ENCODE measurements around the gene GRK1. TPM values are rescaled to one million over a fixed set of nuclear protein-coding genes. Genes with fewer than 3 reads are reported as not detected.
A peak's percentile ranks its signal among the peaks of the same experiment; 100 is the strongest.

GRK1 gene
- total RNA-seq, 2 experiments from 2014 or later = 0.07 to 0.09 TPM

- ChIA-PET POLR2A (interaction anchor here (0.6 to 1.6 kb wide), 2 partner anchors 14 to 67 kb away, joined by 3 to 4 read pairs; no protein-coding TSS in a partner anchor), CTCF (interaction anchor here (0.6 to 1.6 kb wide), 6 partner anchors 11 to 96 kb away, joined by 3 to 7 read pairs (median 3); partner anchors contain the start of gene GRK1)
- peak; percentile 56 for DNase-seq
- H3K9me3 Mint-ChIP-seq = no peaks in the 10 kb centered on the region
- intact Hi-C loops (cut with micrococcal nuclease) = no loop called here
- H3K27me3 Mint-ChIP-seq = peaks cover 15% of the 10 kb centered on the region
- no peak overlapping the region for H3K27ac Mint-ChIP-seq
- ATAC-seq = peak; percentile 78
- no peaks in the 10 kb centered on the region for H3K36me3 Mint-ChIP-seq (ENCODE audit: low read depth)
- no peak for TF ChIP-seq CTCF (IDR thresholded peaks at IDR 0.05)
- H3K4me1 Mint-ChIP-seq (ENCODE audit: low read depth) = peaks cover 28% of the 10 kb centered on the region
- no peak overlapping the region for H3K4me3 Mint-ChIP-seq
These were observed 75.0 kb downstream of the GRK1 start for GRCh38 chr13:113742000-113742441.

GRCh38 chr13:113742445-113743120 is 75.6 kb downstream of the GRK1 start:
- H3K4me3 Mint-ChIP-seq = no peak overlapping the region
- POLR2A ChIA-PET = interaction anchor here (0.6 to 1.6 kb wide), 2 partner anchors 14 to 67 kb away, joined by 3 to 4 read pairs; no protein-coding TSS in a partner anchor
- intact Hi-C loops (cut with micrococcal nuclease) = no loop called here
- DNase-seq (peak; percentile 58), ATAC-seq (peak; percentile 70)
- no peaks in the 10 kb centered on the region for H3K9me3 Mint-ChIP-seq
- no peaks in the 10 kb centered on the region for H3K36me3 Mint-ChIP-seq (ENCODE audit: low read depth)
- H3K4me1 Mint-ChIP-seq (ENCODE audit: low read depth) = peaks cover 28% of the 10 kb centered on the region
- no peak for TF ChIP-seq CTCF (IDR thresholded peaks at IDR 0.05)
- peaks cover 15% of the 10 kb centered on the region for H3K27me3 Mint-ChIP-seq
- CTCF ChIA-PET = interaction anchor here (1.2 to 1.4 kb wide), 4 partner anchors 12 to 76 kb away, joined by 3 to 5 read pairs (median 3); partner anchors contain the start of gene GRK1
- H3K27ac Mint-ChIP-seq = no peak overlapping the region

- DNase-seq (no peak), ATAC-seq (no peak)
- Mint-ChIP-seq H3K4me1 (ENCODE audit: low read depth) (peaks cover 28% of the 10 kb centered on the region), H3K27me3 (peaks cover 15% of the 10 kb centered on the region), H3K36me3 (ENCODE audit: low read depth) (no peaks in the 10 kb centered on the region), H3K9me3 (no peaks in the 10 kb centered on the region), H3K27ac (no peak overlapping the region), H3K4me3 (no peak overlapping the region)
- ChIA-PET POLR2A (no interaction called here), CTCF (no interaction called here)
- intact Hi-C loops (cut with micrococcal nuclease) = no loop called here
- TF ChIP-seq CTCF (IDR thresholded peaks at IDR 0.05) = no peak
These were observed 76.6 kb downstream of the GRK1 start for GRCh38 chr13:113743366-113744195.

- DNase-seq (no peak), ATAC-seq (no peak)
- Mint-ChIP-seq H3K9me3 (no peaks in the 10 kb centered on the region), H3K27ac (no peak overlapping the region), H3K4me1 (ENCODE audit: low read depth) (peaks cover 28% of the 10 kb centered on the region), H3K4me3 (no peak overlapping the region), H3K36me3 (ENCODE audit: low read depth) (no peaks in the 10 kb centered on the region), H3K27me3 (peaks cover 15% of the 10 kb centered on the region)
- POLR2A ChIA-PET = no interaction called here
- CTCF ChIA-PET = no interaction called here
- intact Hi-C loops (cut with micrococcal nuclease) = no loop called here
- no peak for TF ChIP-seq CTCF (IDR thresholded peaks at IDR 0.05)
These were observed 77.4 kb downstream of the GRK1 start for GRCh38 chr13:113744197-113745000.

Data from activated CD8-positive, alpha-beta T cell treated with anti-CD3 and anti-CD28 coated beads for 36 hours (primary cell).